ENCODE measurements around the gene RANBP17.
"Not testable (repeated sequence)": the region's sequence is repeated elsewhere in the genome, so short reads cannot be mapped to it uniquely, and the experiment has no call there.

The RANBP17 gene

DNA sequence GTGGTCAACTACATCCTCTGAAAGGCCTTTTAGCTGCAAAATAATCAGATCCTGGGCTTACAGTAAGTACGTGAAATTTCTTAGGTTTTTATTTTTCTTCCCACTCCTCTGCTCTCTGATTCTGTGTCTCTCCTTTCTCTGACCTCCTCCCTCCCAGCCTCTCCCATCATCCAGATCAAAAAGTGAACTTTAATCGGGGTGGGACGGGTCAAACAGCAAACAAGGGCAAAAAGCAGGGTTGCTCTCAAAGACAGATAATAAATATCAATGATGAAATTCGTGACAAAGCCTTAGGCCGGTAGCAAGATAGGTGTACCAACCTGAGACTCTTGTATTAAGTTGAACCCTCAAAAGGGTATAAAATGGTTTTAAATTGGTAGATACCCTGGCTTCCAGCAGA is 76.1 kb downstream of the RANBP17 start:
- FAIRE-seq (no peak), DNase-seq (ENCODE audit: insufficient read length, low spot score) (no peak)

DNA sequence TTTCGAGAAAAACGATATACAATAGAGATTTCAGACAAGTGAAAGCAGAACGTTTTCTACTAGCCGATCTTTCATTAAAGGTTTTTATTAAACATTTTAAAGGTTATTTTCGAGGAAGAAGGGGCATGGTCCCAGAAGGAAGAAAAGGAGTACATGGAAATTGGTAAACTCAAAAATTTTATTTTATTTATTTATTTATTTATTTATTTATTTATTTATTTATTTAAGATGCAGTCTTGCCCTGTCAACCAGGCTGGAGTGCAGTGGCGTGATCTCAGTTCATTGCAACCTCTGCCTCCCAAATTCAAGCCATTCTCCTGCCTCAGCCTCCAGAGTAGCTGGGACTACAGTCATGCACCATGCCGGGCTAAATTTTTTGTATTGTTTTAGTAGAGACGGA is 77.4 kb downstream of the RANBP17 start:
- FAIRE-seq: no peak
- DNase-seq (ENCODE audit: insufficient read length, low spot score): no peak

DNA sequence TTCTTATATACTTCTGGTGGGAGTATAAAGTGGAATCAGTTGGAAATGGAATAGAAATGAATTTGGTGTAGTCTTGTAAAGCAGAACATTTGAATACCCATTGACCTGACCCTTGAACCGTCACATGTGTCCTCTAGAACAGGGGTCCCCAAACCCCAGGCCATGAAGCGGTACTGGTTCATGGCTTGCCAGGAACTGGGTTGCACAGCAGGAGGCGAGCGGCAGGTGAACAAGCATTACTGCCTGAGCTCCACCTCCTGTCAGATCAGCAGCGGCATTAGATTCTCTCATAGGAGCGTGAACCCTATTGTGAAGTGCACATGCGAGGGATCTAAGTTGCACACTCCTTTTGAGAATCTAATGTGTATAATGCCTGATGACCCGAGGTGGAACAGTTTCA is 80.0 kb downstream of the RANBP17 start:
- DNase-seq (ENCODE audit: insufficient read length, low spot score) (no peak), FAIRE-seq (no peak)

GRCh38 chr5:170945275-170945674 is 83.5 kb downstream of the RANBP17 start:
- no peak for FAIRE-seq
- DNase-seq (ENCODE audit: insufficient read length, low spot score): no peak

DNA sequence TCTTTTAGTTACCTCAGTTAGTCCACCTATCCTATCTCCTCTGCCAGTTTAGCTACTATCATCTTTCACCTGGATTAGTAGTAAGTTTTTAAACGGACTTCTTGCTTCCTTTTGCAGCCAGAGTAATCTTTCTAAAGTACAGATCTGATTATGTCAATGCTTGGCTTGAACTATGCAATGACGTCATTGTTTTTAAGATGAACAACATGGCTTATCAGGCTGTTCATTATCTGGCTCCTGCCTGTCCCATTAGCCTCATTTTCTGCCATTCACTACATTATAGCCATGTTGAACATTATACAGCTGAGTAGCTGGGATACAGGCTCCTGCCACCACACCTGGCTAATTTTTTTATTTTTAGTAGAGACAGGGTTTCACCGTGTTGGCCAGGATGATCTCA is 98.7 kb downstream of the RANBP17 start:
- no peak for FAIRE-seq
- no peak for DNase-seq (ENCODE audit: insufficient read length, low spot score)

DNA sequence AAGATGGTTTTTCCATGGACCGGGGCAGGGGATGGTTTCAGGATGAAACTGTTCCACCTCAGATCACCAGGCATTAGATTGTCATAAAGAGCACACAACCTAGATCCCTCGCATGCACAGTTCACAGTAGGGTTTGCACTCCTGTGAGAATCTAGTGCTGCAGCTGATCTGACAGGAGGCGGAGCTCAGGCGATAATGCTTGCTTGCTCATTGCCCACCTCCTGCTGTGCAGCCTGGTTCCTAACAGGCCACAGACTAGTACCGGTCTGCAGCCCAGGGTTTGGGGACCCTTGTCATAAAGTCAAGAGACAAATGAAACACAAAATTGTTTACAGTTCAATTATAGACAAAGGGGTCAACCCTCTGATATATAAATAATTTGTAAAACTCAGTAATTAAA is 101.7 kb downstream of the RANBP17 start:
- FAIRE-seq: no peak
- no peak for DNase-seq (ENCODE audit: insufficient read length, low spot score)

DNA sequence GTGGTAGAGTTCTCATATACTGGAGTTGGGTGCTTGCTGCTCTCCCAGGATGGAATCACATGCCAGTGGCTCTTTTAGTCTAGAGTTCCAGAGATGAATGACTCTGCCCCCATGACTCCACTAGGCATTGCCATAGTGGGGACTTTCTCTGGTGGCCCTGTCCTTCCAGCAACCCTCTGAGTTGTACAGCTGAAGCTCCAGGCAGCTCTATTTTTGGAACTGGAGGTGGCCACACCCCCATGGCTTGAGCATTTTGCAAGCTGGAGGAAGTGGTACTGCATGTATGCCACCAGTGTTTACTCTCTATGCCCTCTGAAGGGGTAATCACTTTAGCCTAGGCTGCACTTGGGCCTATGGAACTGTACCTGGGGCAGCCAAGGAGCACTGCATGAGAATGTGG is 112.6 kb downstream of the RANBP17 start:
- DNase-seq (ENCODE audit: insufficient read length, low spot score) (no peak), FAIRE-seq (no peak)

- not testable (repeated sequence) for DNase-seq (ENCODE audit: insufficient read length, low spot score); FAIRE-seq
Measured at GRCh38 chr5:170980261-170980660, 118.4 kb downstream of the RANBP17 start.

- FAIRE-seq: no peak
- DNase-seq (ENCODE audit: insufficient read length, low spot score): no peak
Measured at GRCh38 chr5:170985486-170985885, 123.7 kb downstream of the RANBP17 start.

DNA sequence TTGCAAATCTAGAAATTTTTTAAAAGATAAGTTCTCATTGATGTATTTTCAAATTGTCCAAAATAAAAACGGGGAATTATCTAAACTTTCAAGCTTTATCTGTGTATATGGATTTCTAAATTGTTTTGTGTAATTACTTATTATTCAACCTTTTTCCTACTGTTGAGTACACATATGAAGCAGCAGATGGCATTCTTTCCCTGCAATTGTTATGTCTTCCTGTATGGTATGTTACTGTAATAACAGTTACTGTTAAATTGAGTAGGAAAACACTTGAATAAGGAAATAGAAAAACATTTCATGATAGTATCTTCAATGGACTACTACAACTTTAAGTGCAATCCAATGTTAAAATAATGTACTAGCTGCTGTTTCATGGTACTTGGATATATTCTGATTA is 124.8 kb downstream of the RANBP17 start:
- DNase-seq (ENCODE audit: insufficient read length, low spot score) (no peak), FAIRE-seq (no peak)

DNA sequence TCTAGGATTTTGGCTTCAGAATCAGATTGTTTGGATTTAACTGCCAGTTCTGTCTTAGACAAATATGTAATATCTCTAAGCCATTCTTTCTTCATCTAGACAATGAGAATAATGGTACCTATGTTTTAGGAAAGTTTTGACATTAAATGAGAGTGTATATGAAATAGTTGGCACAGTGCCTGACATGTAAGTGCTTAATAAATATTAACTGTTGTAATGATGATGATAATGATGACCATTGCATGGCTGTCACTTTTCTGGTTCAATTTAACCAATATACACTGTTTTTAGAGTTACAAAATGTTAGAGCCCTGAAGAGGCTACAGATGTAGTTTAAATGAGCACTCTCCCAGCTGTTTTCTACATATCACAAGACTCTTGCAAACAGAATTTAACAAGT is 131.7 kb downstream of the RANBP17 start:
- no peak for FAIRE-seq

GRCh38 chr5:171010086-171010485 is 148.3 kb downstream of the RANBP17 start:
- DNase-seq (ENCODE audit: insufficient read length, low spot score) (no peak), FAIRE-seq (no peak)

More for the DNA sequence above, 131.7 kb downstream of the RANBP17 start:
- no peak for DNase-seq (ENCODE audit: insufficient read length, low spot score)

DNA sequence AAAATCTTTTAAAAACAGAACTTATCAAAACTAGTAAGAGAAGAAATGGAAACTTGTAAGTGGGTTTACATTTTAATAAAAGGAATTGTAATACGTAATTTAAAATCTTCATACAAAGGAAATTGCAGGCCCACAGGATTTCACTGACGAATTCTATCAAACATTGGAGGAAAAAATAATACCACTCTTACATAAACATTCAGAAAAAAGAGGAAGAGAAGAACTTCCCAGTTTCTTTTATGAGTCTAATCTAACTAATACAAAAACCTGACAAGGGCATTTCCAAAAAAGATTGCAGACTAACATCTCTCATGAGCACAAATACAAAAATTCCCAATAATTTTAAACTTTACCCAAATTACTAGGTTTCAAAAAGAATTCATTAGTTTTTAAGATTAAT is 149.0 kb downstream of the RANBP17 start:
- DNase-seq (ENCODE audit: insufficient read length, low spot score): no peak
- FAIRE-seq: no peak

- no peak for FAIRE-seq
- DNase-seq (ENCODE audit: insufficient read length, low spot score): no peak
Measured at GRCh38 chr5:171023508-171023907, 161.7 kb downstream of the RANBP17 start.

GRCh38 chr5:171024084-171024483 is 162.3 kb downstream of the RANBP17 start:
- FAIRE-seq (no peak), DNase-seq (ENCODE audit: insufficient read length, low spot score) (no peak)

GRCh38 chr5:171029401-171029800 is 167.6 kb downstream of the RANBP17 start:
- no peak for FAIRE-seq
- DNase-seq (ENCODE audit: insufficient read length, low spot score): no peak

GRCh38 chr5:171031977-171032376 is 170.2 kb downstream of the RANBP17 start:
- FAIRE-seq: no peak
- no peak for DNase-seq (ENCODE audit: insufficient read length, low spot score)

DNA sequence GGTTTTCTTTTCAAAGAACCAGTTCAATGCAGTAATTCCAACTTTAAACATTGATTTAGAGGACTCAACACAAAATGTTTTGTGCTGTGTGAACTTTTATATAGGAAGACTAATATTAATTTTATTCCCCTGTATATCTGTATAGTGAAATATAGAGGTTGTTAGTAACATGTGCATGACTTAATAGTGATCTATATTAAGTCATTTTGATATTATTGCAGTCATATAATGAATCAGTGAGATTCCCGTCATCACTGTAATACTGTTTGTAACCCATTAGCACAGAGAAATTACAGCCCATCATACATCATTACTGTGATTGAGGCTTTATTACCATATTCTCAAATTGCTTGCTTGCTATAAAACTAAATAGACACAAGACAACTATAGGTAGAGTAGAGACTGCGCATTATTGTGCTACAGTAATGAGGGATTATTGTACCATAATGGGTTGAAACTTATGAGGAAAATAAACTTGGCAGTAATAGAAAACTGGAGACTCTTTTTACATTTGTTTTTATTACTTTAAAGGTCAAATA is 170.7 kb downstream of the RANBP17 start:
- DNase-seq (ENCODE audit: insufficient read length, low spot score) (no peak), FAIRE-seq (no peak)

DNA sequence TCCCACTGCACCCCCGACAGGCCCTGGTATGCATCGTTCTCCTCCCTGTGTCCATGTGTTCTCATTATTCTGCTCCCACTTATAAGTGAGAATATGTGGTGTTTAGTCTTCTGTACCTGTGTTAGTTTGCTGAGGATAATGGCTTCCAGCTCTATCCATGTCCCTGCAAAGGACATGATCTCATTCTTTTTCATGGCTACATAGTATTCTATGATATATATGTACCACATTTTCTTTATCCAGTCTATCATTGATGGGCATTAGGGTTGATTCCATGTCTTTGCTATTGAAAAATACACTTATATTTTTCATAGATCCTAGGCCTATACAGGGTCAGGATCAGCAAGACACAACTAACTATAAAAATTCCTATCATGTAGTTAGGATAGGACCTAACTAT is 180.1 kb downstream of the RANBP17 start:
- FAIRE-seq; DNase-seq (ENCODE audit: insufficient read length, low spot score): not testable (repeated sequence)

DNA sequence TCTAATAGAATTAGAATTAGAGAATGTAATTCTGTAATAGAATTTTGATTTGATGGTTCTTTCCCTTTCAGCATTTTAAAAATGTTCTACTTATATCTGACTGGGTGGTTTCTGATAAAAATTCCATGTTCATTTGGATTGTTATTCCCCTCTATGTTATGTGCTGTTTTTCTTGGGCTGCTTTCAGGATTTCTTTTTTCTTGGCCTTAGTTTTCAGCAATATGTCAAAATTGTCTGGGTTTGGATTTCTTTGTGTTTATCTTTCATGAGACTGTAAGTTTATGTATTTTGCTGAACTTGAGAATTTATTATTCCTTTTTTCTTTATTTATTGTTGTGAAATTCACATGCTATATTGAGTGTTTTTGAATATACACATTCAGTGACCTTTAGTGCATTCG is 189.1 kb downstream of the RANBP17 start:
- DNase-seq (ENCODE audit: insufficient read length, low spot score) (no peak), FAIRE-seq (no peak)

GRCh38 chr5:171055875-171056454 is 194.1 kb downstream of the RANBP17 start:
- DNase-seq (ENCODE audit: insufficient read length, low spot score) (no peak), FAIRE-seq (no peak)

GRCh38 chr5:171067540-171068130 is 205.8 kb downstream of the RANBP17 start:
- DNase-seq (ENCODE audit: insufficient read length, low spot score) (no peak), FAIRE-seq (no peak)

GRCh38 chr5:171074747-171075146 is 212.9 kb downstream of the RANBP17 start:
- no peak for FAIRE-seq

More at GRCh38 chr5:171074747-171075146, 212.9 kb downstream of the RANBP17 start:
- no peak for DNase-seq (ENCODE audit: insufficient read length, low spot score)

Data from HTR-8/SVneo (cell line).